Heart left ventricle (tissue), 16 donors: ENCODE measurements around the gene FGD4. TPM values are rescaled to one million over a fixed set of nuclear protein-coding genes. Genes with fewer than 3 reads are reported as not detected.

Experiments used
- ATAC-seq, 4 donors: fragments of 200-7000 bp; cut with Tn5 transposase; one replicate each; pipeline ENCODE4 v1.9.1; 2020 to 2022; ENCODE audit warnings: moderate library complexity in 4 of 4, mild to moderate bottlenecking in 3 of 4, moderate number of reproducible peaks in 1 of 4
- DNase-seq, 5 donors: peaks; one replicate each; pipeline ENCODE4 v3.0.0-alpha.2; 2020
- H3K27ac ChIP-seq, 12 donors: fragments of 200-600 bp; sonication (generic) in 4 of 12; one replicate each; pipeline versions ENCODE4 v1.5.0 to v1.8.0; 2016 to 2022; ENCODE audit warnings: mild to moderate bottlenecking in 2 of 12
- H3K27me3 ChIP-seq, 9 donors: fragments of 200-600 bp; sonication (generic) in 2 of 9; one replicate each; pipeline versions ENCODE4 v1.5.1 to v1.8.0; 2016 to 2022; ENCODE audit warnings: mild to moderate bottlenecking in 3 of 9
- H3K36me3 ChIP-seq, 9 donors: fragments of 200-600 bp; sonication (generic) in 2 of 9; one replicate each; pipeline versions ENCODE4 v1.5.0 to v1.8.0; 2018 to 2022; ENCODE audit warnings: mild to moderate bottlenecking in 2 of 9
- H3K4me1 ChIP-seq, 12 donors: fragments of 200-600 bp; sonication (generic) in 4 of 12; one replicate each; pipeline versions ENCODE4 v1.5.0 to v1.8.0; 2016 to 2022; ENCODE audit warnings: mild to moderate bottlenecking in 3 of 12
- H3K4me3 ChIP-seq, 12 donors: fragments of 200-600 bp; sonication (generic) in 4 of 12; one replicate each; pipeline versions ENCODE4 v1.5.0 to v1.8.0; 2017 to 2022; ENCODE audit warnings: mild to moderate bottlenecking in 9 of 12, moderate library complexity in 4 of 12
- H3K9me3 ChIP-seq, 12 donors: fragments of 200-600 bp; sonication (generic) in 4 of 12; one replicate each; pipeline versions ENCODE4 v1.5.0 to v1.8.0; 2016 to 2022; ENCODE audit warnings: mild to moderate bottlenecking in 1 of 12
- CTCF ChIP-seq, 12 donors: fragments of 200-600 bp; sonication (generic) in 4 of 12; IDR thresholded peaks; one replicate each; pipeline versions ENCODE4 v1.5.0 to v1.8.0; 2018 to 2022; ENCODE audit warnings: antibody characterized with exemption in 12 of 12, mild to moderate bottlenecking in 5 of 12
- POLR2A ChIP-seq, 2 donors: fragments of 450-650 bp; IDR thresholded peaks; one replicate each; pipeline ENCODE4 v1.6.1; 2017; ENCODE audit warnings: antibody characterized with exemption in 2 of 2, mild to moderate bottlenecking in 2 of 2, moderate library complexity in 2 of 2
- WGBS, 4 donors: extraction: QIAGEN DNeasy Blood & Tissue Kit in 2 of 4; methylation state at CpG; one replicate each; pipeline versions ENCODE4 v1.1.5 to v1.1.7; 2013 to 2018; 5-methylcytosine and 5-hydroxymethylcytosine counted together
- intact Hi-C, 10 donors: fragments of 100-400 bp; cut with DNase I; formaldehyde crosslinking; loops; one replicate each; pipeline versions ENCODE4 v1.11.1 to v1.14.2; 2022
- polyA plus RNA-seq, 2 donors: library from polyadenylated mRNA; stranded (reverse); fragments of 200-250 nt; gene quantifications; one replicate each; pipeline ENCODE4 v1.2.3, GENCODE V29; 2013
- total RNA-seq, 9 donors: library from RNA; depleted of rRNA in 2 of 9; stranded (reverse); fragments of >200 nt in 2 of 9; fragmentation: NEBNext Ultra II Directional in 3 of 9; extraction: Animal tissue kit (Norgen Biotek cat#: 25700) in 3 of 9; gene quantifications; one replicate each; pipeline versions ENCODE4 v1.1.0 to v1.2.4, GENCODE V29; 2016 to 2023
- donor health status: ischemic (EF 13 %, LVEDD 7.1; RV severe dilation, severe dysfunction).
- donor health status: healthy with polysubstance abuse.
- donor health status: DM: no; HTN: yes; CAD: no.
- donor health status: DM: no; HTN: no; CAD: no.
- donor health status: ischemic (EF 25% LVEDD 6.9; RV normal size, moderate dysfunction).
- donor health status: ischemic (EF 25% LVEDD 5.7; RV mildly dilated, moderate dysfunction).
- donor health status: healthy.
- donor health status: DM: yes; HTN: yes; CAD: no.
- donor health status: ischemic (EF 35%, LVEDD 5.7; RV mildly dilated, moderate dysfunction).
- donor health status: nonischemic (EF 11% LVEDD 7.7; RV severe dilation, severe dysfunction).
- donor health status: DM: yes; HTN: yes; CAD: no.
- donor health status: PGD.
- donor health status: ischemic (EF 29% LVEDD 5.4; RV normal size, mild dysfunction).
- donor health status: nonischemic (EF 23%, LVEDD 6.1; RV moderate dilation, normal function).

FGD4 gene
- total and polyA plus RNA-seq, 11 donors, result 4.5 to 36.8 (median 28.2) TPM

DNA sequence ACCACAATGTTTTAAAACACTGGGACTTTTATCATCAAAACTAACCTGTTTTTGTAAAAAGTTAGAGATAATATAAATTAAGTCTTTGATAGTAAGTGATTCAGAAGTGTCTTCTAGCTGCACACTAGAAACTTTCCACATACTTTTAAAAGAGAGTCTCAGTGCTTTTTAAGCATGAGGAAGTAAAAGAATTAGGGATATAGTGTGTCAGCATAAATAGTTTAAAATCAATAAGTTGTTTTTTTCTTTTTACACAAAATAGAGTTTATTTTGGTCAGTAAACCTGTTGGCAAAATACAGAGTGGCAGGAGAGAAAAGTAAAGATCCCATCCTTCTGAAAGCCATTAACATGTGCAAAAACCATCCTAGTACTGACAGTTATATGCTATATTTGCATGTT is 281.4 kb downstream of the FGD4 start:
- no peak for ATAC-seq
- Histone ChIP-seq H3K4me1 (peaks cover 0 to 24% (median 10%) of the 10 kb centered on the region in 12 donors), H3K4me3 (peak overlapping the region in 7 of 12 donors; percentile 67 to 100 (median 81)), H3K27ac (peak overlapping the region in 6 of 12 donors; percentile 90 to 97 (median 95)), H3K9me3 (no peaks in the 10 kb centered on the region), H3K27me3 (no peaks in the 10 kb centered on the region), H3K36me3 (peaks cover 0 to 11% (median 0%) of the 10 kb centered on the region in 9 donors)
- intact Hi-C loops, result no loop called here
- TF ChIP-seq POLR2A (IDR thresholded peaks at IDR 0.05) (no peak), CTCF (IDR thresholded peaks at IDR 0.05) (no peak)
- no peak for DNase-seq

DNA sequence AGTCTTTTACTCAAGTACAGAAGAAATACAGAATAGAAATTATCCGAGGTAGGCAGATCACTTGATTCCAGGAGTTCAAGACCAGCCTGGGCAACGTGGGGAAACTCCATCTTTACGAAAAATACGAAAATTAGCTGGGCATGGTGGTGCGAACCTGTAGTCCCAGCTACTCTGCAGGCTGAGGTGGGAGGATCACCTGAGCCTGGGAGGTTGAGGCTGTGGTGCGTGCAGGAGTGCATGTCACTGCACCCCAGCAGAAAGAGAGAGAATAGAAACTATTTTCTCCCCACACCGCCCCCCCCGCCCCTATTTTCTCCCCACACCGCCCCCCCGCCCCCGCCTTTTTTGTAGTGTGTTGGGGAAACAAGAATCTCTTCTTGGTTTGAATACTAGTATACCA is 281.9 kb downstream of the FGD4 start:
- 81 to 94% (median 91%) methylated on average over 11 of the region's 11 CpGs for WGBS, 4 donors

DNA sequence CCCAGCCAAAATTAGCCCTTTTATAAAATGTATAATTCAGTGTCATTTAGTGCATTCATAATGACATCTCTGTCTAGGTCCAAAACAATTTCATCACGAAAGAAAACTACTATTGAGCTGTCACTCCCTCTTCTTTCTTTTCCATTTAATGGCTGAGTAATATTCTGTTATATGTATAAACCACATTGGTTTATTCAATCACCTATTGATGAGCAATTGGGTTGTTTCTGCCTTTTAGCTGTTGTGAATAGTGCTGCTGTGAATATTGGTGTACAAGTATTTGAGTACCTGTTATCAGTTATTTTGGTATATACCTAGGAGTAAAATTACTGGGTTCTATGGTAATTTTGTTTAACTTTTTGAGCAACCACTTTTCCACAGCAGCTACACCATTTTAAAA is 287.0 kb downstream of the FGD4 start:
- WGBS, 4 donors, result 92 to 98% (median 97%) methylated on average over 1 of the region's 1 CpG

More for the DNA sequence above, 281.9 kb downstream of the FGD4 start:
- H3K27me3 ChIP-seq, result no peaks in the 10 kb centered on the region
- intact Hi-C loops, result no loop called here
- no peaks in the 10 kb centered on the region for H3K9me3 ChIP-seq
- ATAC-seq (no peak), DNase-seq (no peak)
- peaks cover 0 to 24% (median 10%) of the 10 kb centered on the region in 12 donors for H3K4me1 ChIP-seq
- no peak for TF ChIP-seq POLR2A (IDR thresholded peaks at IDR 0.05)
- no peak for TF ChIP-seq CTCF (IDR thresholded peaks at IDR 0.05)
- peak overlapping the region in 1 of 12 donors; percentile 95 for H3K27ac ChIP-seq
- peaks cover 0 to 11% (median 0%) of the 10 kb centered on the region in 9 donors for H3K36me3 ChIP-seq
- peak overlapping the region in 1 of 12 donors; percentile 81 for H3K4me3 ChIP-seq

GRCh38 chr12:32688786-32689185 is 289.4 kb downstream of the FGD4 start:
- TF ChIP-seq POLR2A (IDR thresholded peaks at IDR 0.05) (no peak), CTCF (IDR thresholded peaks at IDR 0.05) (no peak)
- no peaks in the 10 kb centered on the region for H3K9me3 ChIP-seq
- ATAC-seq (no peak), DNase-seq (no peak)
- peaks cover 0 to 14% (median 0%) of the 10 kb centered on the region in 12 donors for H3K4me1 ChIP-seq
- no peak overlapping the region for H3K4me3 ChIP-seq
- no peak overlapping the region for H3K27ac ChIP-seq
- intact Hi-C loops, result no loop called here
- no peaks in the 10 kb centered on the region for H3K27me3 ChIP-seq
- peaks cover 0 to 8% (median 0%) of the 10 kb centered on the region in 9 donors for H3K36me3 ChIP-seq

More for the DNA sequence above, 287.0 kb downstream of the FGD4 start:
- Histone ChIP-seq H3K4me3 (no peak overlapping the region), H3K36me3 (peaks cover 0 to 11% (median 0%) of the 10 kb centered on the region in 9 donors), H3K4me1 (peaks cover 0 to 10% (median 0%) of the 10 kb centered on the region in 12 donors), H3K27ac (no peak overlapping the region), H3K9me3 (no peaks in the 10 kb centered on the region), H3K27me3 (no peaks in the 10 kb centered on the region)
- intact Hi-C loops, result no loop called here
- no peak for TF ChIP-seq POLR2A (IDR thresholded peaks at IDR 0.05)
- TF ChIP-seq CTCF (IDR thresholded peaks at IDR 0.05), result no peak
- DNase-seq, result no peak
- no peak for ATAC-seq
